ENCODE results near the gene TMED1. TPM values are rescaled to one million over a fixed set of nuclear protein-coding genes. Genes with fewer than 3 reads are reported as not detected.

Gene TMED1
- total RNA-seq, 1 experiment from 2014 or later, result 32.3 TPM

GRCh38 chr19:10829967-10830366 lies 6.0 kb downstream of the TMED1 start:
- no peak for DNase-seq
- Histone ChIP-seq H3K9ac (ENCODE audit: extremely low read depth, insufficient read length, low read length) (no peak overlapping the region), H4K91ac (ENCODE audit: insufficient read length, low read depth, low read length) (no peak overlapping the region), H3K18ac (ENCODE audit: insufficient read length, low read depth, low read length) (no peak overlapping the region), H3K4ac (ENCODE audit: low read depth, low read length) (no peak overlapping the region), H2BK15ac (ENCODE audit: low read depth, low read length) (no peak overlapping the region), H3K27me3 (ENCODE audit: insufficient read depth, low read length) (no peaks in the 10 kb centered on the region), H3K14ac (ENCODE audit: insufficient read depth, low read length) (no peak overlapping the region), H3K23me2 (ENCODE audit: insufficient read length, low read depth, low read length, poor library complexity, severe bottlenecking) (no peaks in the 10 kb centered on the region), H4K5ac (ENCODE audit: insufficient read length, low read depth, low read length) (no peak overlapping the region), H3T11ph (ENCODE audit: low read length) (no peak overlapping the region), H3K23ac (ENCODE audit: insufficient read length, low read depth, low read length) (no peak overlapping the region), H2AFZ (ENCODE audit: low read length) (no peak overlapping the region), H3K79me2 (ENCODE audit: insufficient read depth, low read length) (no peaks in the 10 kb centered on the region), H3K9me3 (ENCODE audit: control insufficient read depth, low read depth, low read length) (no peaks in the 10 kb centered on the region), H4K8ac (replicated peaks; ENCODE audit: insufficient read length, low read depth, low read length) (no peak overlapping the region), H3K27ac (ENCODE audit: insufficient read length, low read depth, low read length) (no peak overlapping the region), H3K4me2 (ENCODE audit: insufficient read depth, insufficient read length, low read length) (no peak overlapping the region), H2BK20ac (ENCODE audit: low read depth, low read length, poor library complexity, severe bottlenecking) (no peak overlapping the region), H3K56ac (ENCODE audit: insufficient read length, low read depth, low read length) (no peak overlapping the region), H2BK5ac (ENCODE audit: insufficient read length, low read length) (no peak overlapping the region), H4K20me1 (ENCODE audit: control insufficient read depth, insufficient read depth, insufficient read length) (no peaks in the 10 kb centered on the region), H2BK120ac (ENCODE audit: low read depth, low read length, poor library complexity, severe bottlenecking) (no peak overlapping the region), H2BK12ac (ENCODE audit: insufficient read length, low read depth, low read length) (no peak overlapping the region), H2AK5ac (ENCODE audit: insufficient read length, low read length) (no peak overlapping the region), H3K4me1 (ENCODE audit: insufficient read depth, low read length) (no peaks in the 10 kb centered on the region), H3K79me1 (ENCODE audit: insufficient read depth, low read depth, low read length, poor library complexity, severe bottlenecking) (no peaks in the 10 kb centered on the region)
- Mint-ChIP-seq H3K27ac (0 out of 7 replicates have a peak overlapping the region, but pooled peaks of 2 of the 3 experiments have one; percentile 44), H3K9me3 (no peaks in the 10 kb centered on the region), H3K27me3 (ENCODE audit: low read depth) (no peaks in the 10 kb centered on the region), H3K4me3 (peak overlapping the region in 1 of 2 experiments; percentile 35; a peak in 1 of 5 replicates), H3K4me1 (no peaks in the 10 kb centered on the region), H3K36me3 (ENCODE audit: insufficient read depth in 1 of 3, low read depth in 3 of 3) (peaks cover 13 to 38% (median 35%) of the 10 kb centered on the region in 3 experiments; a peak in 5 of 7 replicates)
- TF ChIP-seq, protein P1, sequence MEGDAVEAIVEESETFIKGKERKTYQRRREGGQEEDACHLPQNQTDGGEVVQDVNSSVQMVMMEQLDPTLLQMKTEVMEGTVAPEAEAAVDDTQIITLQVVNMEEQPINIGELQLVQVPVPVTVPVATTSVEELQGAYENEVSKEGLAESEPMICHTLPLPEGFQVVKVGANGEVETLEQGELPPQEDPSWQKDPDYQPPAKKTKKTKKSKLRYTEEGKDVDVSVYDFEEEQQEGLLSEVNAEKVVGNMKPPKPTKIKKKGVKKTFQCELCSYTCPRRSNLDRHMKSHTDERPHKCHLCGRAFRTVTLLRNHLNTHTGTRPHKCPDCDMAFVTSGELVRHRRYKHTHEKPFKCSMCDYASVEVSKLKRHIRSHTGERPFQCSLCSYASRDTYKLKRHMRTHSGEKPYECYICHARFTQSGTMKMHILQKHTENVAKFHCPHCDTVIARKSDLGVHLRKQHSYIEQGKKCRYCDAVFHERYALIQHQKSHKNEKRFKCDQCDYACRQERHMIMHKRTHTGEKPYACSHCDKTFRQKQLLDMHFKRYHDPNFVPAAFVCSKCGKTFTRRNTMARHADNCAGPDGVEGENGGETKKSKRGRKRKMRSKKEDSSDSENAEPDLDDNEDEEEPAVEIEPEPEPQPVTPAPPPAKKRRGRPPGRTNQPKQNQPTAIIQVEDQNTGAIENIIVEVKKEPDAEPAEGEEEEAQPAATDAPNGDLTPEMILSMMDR (conservative IDR thresholded peaks at IDR 0.05), result no peak
- no CpG with 5 or more reads among the region's 16 CpGs for WGBS (ENCODE audit: extremely low coverage, insufficient read length, low lambda C conversion rate)

Measured in H9 (cell line).